NCI-H2227 treated with DMSO at 0.1 percent for 48 hours (cell line): ENCODE data around the gene HS2ST1.
A peak's percentile ranks its signal among the peaks of the same experiment; 100 is the strongest.
"Not testable (repeated sequence)": the region's sequence is repeated elsewhere in the genome, so short reads cannot be mapped to it uniquely, and the experiment has no call there.

Source experiments
- DNase-seq: peaks from one replicate; lab custom pipeline; 2025; lab: John Stamatoyannopoulos, UW

HS2ST1 gene

GRCh38 chr1:87024936-87025540 is 110.6 kb downstream of the HS2ST1 start:
- DNase-seq: peak; percentile 20

- DNase-seq: not testable (repeated sequence)
Observed at GRCh38 chr1:87027561-87027960, 113.1 kb downstream of the HS2ST1 start.

DNA sequence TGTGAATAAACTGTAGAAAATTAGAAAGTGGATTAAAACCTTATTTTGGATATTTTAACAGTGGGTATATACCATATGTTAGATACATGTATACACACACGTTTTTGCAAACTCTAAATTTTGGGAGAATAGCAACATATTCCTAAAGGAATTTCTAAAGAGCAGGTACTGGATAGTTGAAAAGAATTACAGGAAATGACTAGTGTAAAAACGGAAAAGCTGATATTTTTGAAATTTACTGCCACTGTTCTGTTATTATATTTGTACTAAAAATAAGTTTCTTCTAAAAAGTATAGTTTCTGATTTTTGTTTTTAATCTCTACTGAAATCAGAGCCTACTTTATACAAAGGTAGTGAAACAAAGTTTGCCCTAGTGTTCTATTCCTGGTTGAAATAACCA is 114.1 kb downstream of the HS2ST1 start:
- DNase-seq: no peak

- no peak for DNase-seq
Observed at GRCh38 chr1:87030740-87031690, 116.6 kb downstream of the HS2ST1 start.

DNA sequence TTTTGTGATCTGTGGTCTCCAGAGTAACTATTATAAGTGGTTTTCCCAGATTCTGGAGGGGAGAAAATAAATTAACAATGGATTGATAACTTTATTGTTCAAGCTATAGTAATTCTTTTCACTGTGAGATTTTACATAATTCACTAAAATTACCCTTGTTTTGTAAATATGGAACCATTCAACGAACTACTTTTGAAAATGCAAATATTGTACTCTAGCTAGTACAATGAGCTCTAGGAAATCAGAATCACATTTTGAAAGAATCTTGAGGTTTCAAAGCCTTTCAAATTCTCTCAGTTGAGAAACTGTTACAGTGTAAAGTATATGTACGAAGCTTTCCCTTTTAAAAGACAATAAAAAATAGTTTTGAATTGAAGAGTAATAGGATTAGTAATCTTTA is 119.9 kb downstream of the HS2ST1 start:
- DNase-seq: no peak

GRCh38 chr1:87039096-87039495 is 124.7 kb downstream of the HS2ST1 start:
- no peak for DNase-seq

DNA sequence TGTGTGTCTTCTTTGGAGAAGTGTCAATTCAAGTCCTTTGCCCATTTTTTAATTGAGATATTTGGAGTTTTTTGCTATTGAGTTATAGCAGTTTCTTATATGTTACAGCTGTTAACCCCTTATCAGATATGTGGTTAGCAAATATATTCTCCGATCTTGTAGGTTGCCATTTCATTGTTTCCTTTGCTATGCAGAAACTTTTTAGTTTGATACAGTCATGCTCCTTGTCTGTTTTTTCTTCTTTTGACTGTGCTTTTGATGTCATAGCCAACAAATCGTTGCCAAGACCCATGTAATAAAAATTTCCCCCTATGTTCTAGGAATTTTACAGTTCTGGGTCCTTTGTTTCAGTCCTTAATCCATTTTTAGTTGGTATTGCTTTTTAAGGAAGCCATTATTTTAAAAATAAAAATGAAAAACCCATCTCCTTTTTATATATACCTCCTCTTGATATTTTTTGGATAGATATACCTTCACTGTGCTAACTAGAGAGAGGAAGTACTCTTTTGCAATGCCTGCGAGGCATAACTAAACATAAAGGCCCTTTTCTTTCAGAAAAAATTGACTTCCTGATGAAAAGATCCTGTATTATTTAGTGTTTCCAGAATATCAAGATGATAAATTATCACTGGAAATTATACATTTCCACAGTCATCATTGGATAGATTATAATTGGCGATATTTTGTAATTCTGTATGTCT is 127.8 kb downstream of the HS2ST1 start:
- DNase-seq: no peak

DNA sequence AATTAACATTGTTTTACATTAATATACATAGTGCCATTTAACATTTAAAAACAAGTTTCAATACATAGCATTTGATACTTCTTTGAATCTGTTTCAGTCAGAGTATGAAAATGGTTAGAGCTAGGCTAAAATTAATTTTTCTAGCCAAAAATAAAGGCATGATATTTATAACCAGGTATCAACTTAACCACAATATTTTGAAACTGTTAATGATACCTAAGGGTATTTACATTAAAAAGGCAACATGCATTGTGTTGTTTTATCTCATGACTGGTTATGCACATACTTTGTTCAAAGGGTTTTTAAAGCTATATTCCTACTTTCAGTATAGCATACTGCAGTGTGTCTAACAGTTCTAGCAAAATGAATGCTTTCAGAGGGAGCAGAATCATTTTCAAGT is 130.0 kb downstream of the HS2ST1 start:
- no peak for DNase-seq

DNA sequence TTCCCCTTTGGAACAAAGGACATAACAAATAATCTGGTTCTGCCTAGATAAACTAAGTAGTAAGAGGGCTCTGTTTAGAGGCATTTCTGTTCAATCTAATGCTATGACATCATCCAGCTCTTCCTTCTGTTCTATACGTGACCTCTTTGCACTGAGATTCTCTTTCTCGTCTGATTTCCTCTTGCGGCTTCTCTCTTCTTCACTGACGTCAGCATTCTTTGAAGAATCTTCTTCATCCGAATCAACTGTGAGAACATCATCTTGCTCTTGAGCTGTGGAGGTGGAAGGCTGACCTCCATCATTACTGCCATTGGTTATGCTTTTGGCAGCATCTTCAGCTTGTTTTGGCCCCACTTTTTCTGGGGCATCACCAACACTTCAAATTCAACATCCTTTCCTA is 130.4 kb downstream of the HS2ST1 start:
- DNase-seq: no peak

GRCh38 chr1:87045761-87046304 is 131.4 kb downstream of the HS2ST1 start:
- DNase-seq: no peak

- no peak for DNase-seq
Observed at GRCh38 chr1:87046951-87047350, 132.5 kb downstream of the HS2ST1 start.

- no peak for DNase-seq
Observed at GRCh38 chr1:87048237-87048636, 133.8 kb downstream of the HS2ST1 start.

- no peak for DNase-seq
Observed at GRCh38 chr1:87051965-87052364, 137.5 kb downstream of the HS2ST1 start.

GRCh38 chr1:87052400-87052799 is 138.0 kb downstream of the HS2ST1 start:
- DNase-seq: no peak

DNA sequence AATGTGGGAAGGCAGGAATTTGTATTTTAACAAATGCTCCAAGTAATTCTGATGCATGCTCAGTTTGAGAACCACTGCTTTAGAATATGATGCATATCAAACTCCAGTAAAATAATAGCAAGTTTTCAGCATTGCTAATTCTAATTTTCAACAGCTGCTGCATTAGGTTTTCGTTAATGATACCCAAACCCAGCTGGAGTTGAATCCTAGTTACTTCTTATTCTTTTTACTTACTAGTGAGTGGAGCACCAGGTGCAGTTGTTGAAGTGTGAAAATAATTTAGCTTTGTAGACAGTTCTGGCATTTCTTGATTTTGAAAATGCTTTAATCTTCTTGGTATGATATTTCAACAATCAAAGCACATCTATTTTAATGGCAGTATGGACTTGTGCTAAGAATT is 138.5 kb downstream of the HS2ST1 start:
- no peak for DNase-seq

- no peak for DNase-seq
Observed at GRCh38 chr1:87053446-87053845, 139.0 kb downstream of the HS2ST1 start.

DNA sequence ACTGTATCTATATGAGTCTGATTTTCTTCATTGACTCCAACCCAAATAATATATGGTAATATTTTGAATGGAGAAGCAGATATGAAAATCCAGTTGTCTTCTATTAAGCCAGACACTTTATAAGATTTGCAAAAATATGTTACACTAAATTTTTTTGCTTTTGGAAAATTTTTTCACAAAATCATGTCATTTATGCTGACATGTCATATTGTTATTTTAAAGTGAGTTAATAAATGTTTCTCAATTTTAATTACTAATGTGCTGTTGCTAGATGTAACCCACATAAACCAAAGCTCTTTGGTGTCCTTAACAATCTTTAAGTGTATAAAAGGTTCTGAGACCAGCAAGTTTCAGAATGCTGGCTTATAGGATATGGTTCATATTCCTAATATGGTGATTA is 142.5 kb downstream of the HS2ST1 start:
- no peak for DNase-seq

- no peak for DNase-seq
Observed at GRCh38 chr1:87058343-87058649, 143.9 kb downstream of the HS2ST1 start.

DNA sequence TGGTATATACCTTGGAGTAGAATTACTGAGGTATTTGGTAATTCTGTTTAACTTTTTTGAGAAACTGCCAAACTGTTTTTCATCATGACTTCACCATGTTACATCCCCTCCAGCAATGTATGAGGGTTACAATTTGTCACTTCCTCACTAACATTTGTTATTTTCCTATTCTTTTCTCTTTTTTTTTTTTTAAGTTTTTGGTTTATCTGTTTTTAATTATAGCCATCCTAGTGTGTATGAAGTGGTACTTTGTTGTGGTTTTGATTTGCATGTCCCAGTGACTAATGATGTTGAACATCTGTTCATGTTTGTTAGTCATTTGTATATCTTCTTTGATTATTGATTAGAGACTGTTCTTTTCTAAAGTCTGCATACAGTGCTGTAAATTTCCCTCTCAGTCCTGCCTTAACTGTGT is 147.3 kb downstream of the HS2ST1 start:
- no peak for DNase-seq

- DNase-seq: no peak
Observed at GRCh38 chr1:87062687-87063086, 148.3 kb downstream of the HS2ST1 start.

- no peak for DNase-seq
Observed at GRCh38 chr1:87064309-87064708, 149.9 kb downstream of the HS2ST1 start.

DNA sequence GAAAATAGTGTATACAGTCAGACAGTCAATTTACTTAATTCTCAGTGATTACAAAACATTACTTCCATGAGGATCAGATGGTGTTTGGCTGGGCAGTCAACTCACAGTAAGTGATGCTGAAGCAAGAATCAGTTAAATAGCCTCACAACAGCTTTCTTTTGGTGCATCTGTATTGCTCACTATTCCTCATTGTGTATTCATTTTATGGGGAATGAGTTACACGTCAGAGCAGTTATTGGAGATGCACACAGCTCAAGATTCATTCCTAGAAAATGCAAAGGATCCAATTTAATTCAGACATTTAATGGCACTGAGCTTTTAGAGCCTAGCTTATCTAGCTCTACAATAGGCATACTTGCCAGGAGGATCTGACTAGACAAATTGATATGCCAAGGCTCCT is 150.6 kb downstream of the HS2ST1 start:
- DNase-seq: no peak

- not testable (repeated sequence) for DNase-seq
Observed at GRCh38 chr1:87066708-87067107, 152.3 kb downstream of the HS2ST1 start.
